Thyroid gland (tissue), 4 donors: Measurements from ENCODE around the gene WDR19.
"Not testable (repeated sequence)": the region's sequence is repeated elsewhere in the genome, so short reads cannot be mapped to it uniquely, and the experiment has no call there.

Experiments
- CTCF ChIP-seq, 6 experiments: fragments of 200-600 bp in 3 of 6; fragments of 450-650 bp in 3 of 6; sonication (generic) in 3 of 6; IDR thresholded peaks; one replicate each; pipeline ENCODE4 v1.5.1; 2016 to 2019; ENCODE audit warnings: antibody characterized with exemption in 6 of 6, mild to moderate bottlenecking in 2 of 6, inconsistent platforms in 1 of 6, moderate library complexity in 1 of 6
- POLR2A ChIP-seq, 2 donors: fragments of 450-650 bp; IDR thresholded peaks; one replicate each; pipeline ENCODE4 v1.6.1; 2017; ENCODE audit warnings: antibody characterized with exemption in 2 of 2, mild to moderate bottlenecking in 2 of 2, moderate library complexity in 1 of 2

DNA sequence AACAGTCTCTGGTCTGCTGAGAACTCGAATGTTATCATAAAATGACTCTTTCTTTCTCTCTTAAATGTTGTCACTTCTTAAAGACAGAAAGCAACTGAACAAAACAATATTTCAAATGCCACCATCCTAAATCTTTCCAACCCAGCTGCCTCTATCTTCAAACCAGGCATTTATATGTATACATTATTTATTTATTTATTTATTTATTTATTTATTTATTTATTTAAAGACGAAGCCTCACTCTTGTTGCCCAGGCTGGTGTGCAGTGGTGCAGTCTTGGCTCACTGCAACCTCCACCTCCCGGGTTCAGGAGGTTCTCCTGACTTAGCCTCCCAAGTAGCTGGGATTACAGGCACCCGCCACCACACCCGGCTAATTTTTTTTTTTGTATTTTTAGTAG is 110.1 kb downstream of the WDR19 start:
- TF ChIP-seq CTCF, POLR2A (IDR thresholded peaks at IDR 0.05): not testable (repeated sequence)
